Neural crest cell (in vitro differentiated cells): Measurements from ENCODE around the gene RAET1E. TPM values are rescaled to one million over a fixed set of nuclear protein-coding genes. Genes with fewer than 3 reads are reported as not detected.
"Not testable (repeated sequence)": the region's sequence is repeated elsewhere in the genome, so short reads cannot be mapped to it uniquely, and the experiment has no call there.

ENCODE experiments used
- DNase-seq: peaks from one replicate; pipeline ENCODE4 v3.0.0; 2021; ENCODE audit warnings: low read depth, mixed read lengths, low spot score
- H3K27ac Mint-ChIP-seq: one replicate; pipeline ENCODE4 v1.8.0; 2021; ENCODE audit warnings: mild to moderate bottlenecking, mixed read lengths; ENCODE audit not compliant: unreplicated experiment
- H3K27me3 Mint-ChIP-seq: 2 replicates; pipeline ENCODE4 v1.8.0; 2021; ENCODE audit warnings: low read depth, mild to moderate bottlenecking, mixed read lengths
- H3K36me3 Mint-ChIP-seq: 2 replicates; pipeline ENCODE4 v1.8.0; 2021; ENCODE audit warnings: low read depth, mild to moderate bottlenecking, mixed read lengths
- H3K4me1 Mint-ChIP-seq: 2 replicates; pipeline ENCODE4 v1.8.0; 2021; ENCODE audit warnings: mixed read lengths
- H3K4me3 Mint-ChIP-seq: one replicate; pipeline ENCODE4 v1.8.0; 2021; ENCODE audit warnings: mild to moderate bottlenecking, mixed read lengths
- H3K9me3 Mint-ChIP-seq: 2 replicates; pipeline ENCODE4 v1.8.0; 2021; ENCODE audit warnings: mixed read lengths
- CTCF ChIP-seq: fragments of 200-600 bp; sonication (generic); conservative IDR thresholded peaks from 2 replicates; pipeline ENCODE4 v1.5.0; 2021; ENCODE audit warnings: antibody characterized with exemption, mild to moderate bottlenecking
- long read RNA-seq: library from polyadenylated mRNA; unstranded; transcript quantifications from one replicate; pipeline ENCODE4 v2.0.0, GENCODE V29; 2020
- total RNA-seq: library from RNA; stranded (reverse); gene quantifications from 2 replicates; pipeline ENCODE4 v1.2.1, GENCODE V29; 2021

Gene RAET1E
- not detected in 2 replicates for total RNA-seq
- long read RNA-seq, result 0 reads

- DNase-seq, result no peak
- Mint-ChIP-seq H3K4me1 (no peaks in the 10 kb centered on the region), H3K27ac (peak within 1 kb of the TSS; percentile 47), H3K27me3 (peaks cover 17% of the 10 kb centered on the region), H3K9me3 (no peaks in the 10 kb centered on the region), H3K4me3 (no peak within 1 kb of the TSS), H3K36me3 (no peaks in the 10 kb centered on the region)
- TF ChIP-seq CTCF, result no peak
These were observed at the start of gene RAET1E for GRCh38 chr6:149897855-149898744. TSS of gene RAET1E (minus strand) at chr6:149898113. CDS start at chr6:149890901, 7,212 bp downstream.

GRCh38 chr6:149947533-149947932, 49.6 kb upstream of the RAET1E start:
- Mint-ChIP-seq H3K4me1 (peaks cover 14% of the 10 kb centered on the region), H3K27me3 (peaks cover 81% of the 10 kb centered on the region)
- H3K27ac Mint-ChIP-seq, H3K36me3 Mint-ChIP-seq, H3K9me3 Mint-ChIP-seq, H3K4me3 Mint-ChIP-seq, DNase-seq: not testable (repeated sequence)

- peaks cover 16% of the 10 kb centered on the region for H3K4me1 Mint-ChIP-seq
- H3K27ac Mint-ChIP-seq, H3K4me3 Mint-ChIP-seq, H3K9me3 Mint-ChIP-seq, H3K36me3 Mint-ChIP-seq, DNase-seq: not testable (repeated sequence)
- H3K27me3 Mint-ChIP-seq, result peaks cover 80% of the 10 kb centered on the region
These were observed 48.7 kb upstream of the RAET1E start for GRCh38 chr6:149946631-149947030.

- H3K27me3 Mint-ChIP-seq, result peaks cover 80% of the 10 kb centered on the region
- peaks cover 12% of the 10 kb centered on the region for H3K4me1 Mint-ChIP-seq
- not testable (repeated sequence) for H3K9me3 Mint-ChIP-seq, H3K4me3 Mint-ChIP-seq, H3K27ac Mint-ChIP-seq, DNase-seq, H3K36me3 Mint-ChIP-seq
These were observed 47.4 kb upstream of the RAET1E start for GRCh38 chr6:149945276-149945675.

- Mint-ChIP-seq H3K4me3 (peak overlapping the region; percentile 85), H3K4me1 (peaks cover 11% of the 10 kb centered on the region), H3K27me3 (peaks cover 80% of the 10 kb centered on the region)
- not testable (repeated sequence) for H3K36me3 Mint-ChIP-seq, H3K27ac Mint-ChIP-seq, DNase-seq, H3K9me3 Mint-ChIP-seq
These were observed 45.4 kb upstream of the RAET1E start for GRCh38 chr6:149943321-149943720.

GRCh38 chr6:149942461-149942829, 44.5 kb upstream of the RAET1E start:
- Mint-ChIP-seq H3K27me3 (peaks cover 82% of the 10 kb centered on the region), H3K27ac (no peak overlapping the region), H3K36me3 (no peaks in the 10 kb centered on the region), H3K9me3 (no peaks in the 10 kb centered on the region), H3K4me1 (peaks cover 11% of the 10 kb centered on the region), H3K4me3 (peak overlapping the region; percentile 96)
- no peak for DNase-seq
- TF ChIP-seq CTCF, result no peak

- Mint-ChIP-seq H3K27ac (no peak within 1 kb of the TSS), H3K9me3 (no peaks in the 10 kb centered on the region), H3K4me3 (peak within 1 kb of the TSS; percentile 96), H3K4me1 (peaks cover 11% of the 10 kb centered on the region), H3K36me3 (no peaks in the 10 kb centered on the region), H3K27me3 (peaks cover 87% of the 10 kb centered on the region)
- TF ChIP-seq CTCF, result no peak
- DNase-seq, result peak; percentile 59
These were observed 43.9 kb upstream of the RAET1E start, which contains the start of gene ULBP2 for GRCh38 chr6:149941583-149942460. TSS of gene ULBP2 (plus strand) at chr6:149942014. CDS start at chr6:149942073, 59 bp downstream.
